ENCODE results near the gene NEURL2.

Gene NEURL2

DNA sequence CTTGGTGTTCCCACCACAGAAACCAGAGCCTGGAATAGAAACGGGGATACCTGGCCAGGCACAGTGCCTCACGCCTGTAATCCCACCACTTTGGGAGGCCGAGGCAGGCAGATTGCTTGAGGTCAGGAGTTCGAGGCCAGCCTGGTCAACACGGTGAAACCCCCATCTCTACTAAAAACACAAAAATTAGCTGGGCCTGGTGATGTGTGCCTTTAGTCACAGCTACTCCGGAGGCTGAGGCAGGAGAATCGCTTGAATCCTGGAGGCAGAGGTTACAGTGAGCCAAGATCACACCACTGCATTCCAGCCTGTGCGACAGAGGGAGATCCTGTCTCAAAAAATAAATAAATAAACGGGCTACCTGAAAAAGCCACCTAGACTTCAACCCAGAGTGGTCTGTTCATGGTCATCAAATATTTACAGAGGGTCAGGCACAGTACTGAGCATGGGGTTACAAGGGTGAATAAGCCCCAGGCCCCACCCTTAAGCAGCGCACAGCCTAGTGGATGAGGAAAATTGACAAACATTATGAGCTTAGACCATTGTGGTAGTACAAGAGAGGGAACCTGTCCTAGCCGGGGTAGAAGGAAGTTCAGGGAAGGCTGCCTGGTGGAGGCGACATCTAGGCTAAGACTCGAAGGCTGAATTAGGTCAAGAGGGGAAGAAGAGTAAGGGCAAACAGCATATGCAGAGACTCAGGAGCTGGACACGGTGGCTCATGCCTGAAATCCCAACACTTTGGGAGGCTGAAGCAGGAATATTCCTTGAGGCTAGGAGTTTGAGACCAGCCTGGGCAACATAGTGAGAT is 36.3 kb upstream of the NEURL2 start:
- no peak overlapping the region for H3K4me3 ChIP-seq (ENCODE audit: low read length)
- H3K4me1 ChIP-seq (ENCODE audit: insufficient read depth, low read length): no peaks in the 10 kb centered on the region; the same call in 1 of the 2 replicates
- no peaks in the 10 kb centered on the region for H3K27me3 ChIP-seq (ENCODE audit: insufficient read depth, low read length)
- H3K9me3 ChIP-seq (ENCODE audit: insufficient read depth, low read depth, low read length): no peaks in the 10 kb centered on the region
- H3K9ac ChIP-seq (ENCODE audit: low read depth, low read length): no peak overlapping the region
- H3K36me3 ChIP-seq (ENCODE audit: insufficient read depth, low read depth, low read length): no peaks in the 10 kb centered on the region
- no peak overlapping the region for H3K27ac ChIP-seq (ENCODE audit: low read length)

DNA sequence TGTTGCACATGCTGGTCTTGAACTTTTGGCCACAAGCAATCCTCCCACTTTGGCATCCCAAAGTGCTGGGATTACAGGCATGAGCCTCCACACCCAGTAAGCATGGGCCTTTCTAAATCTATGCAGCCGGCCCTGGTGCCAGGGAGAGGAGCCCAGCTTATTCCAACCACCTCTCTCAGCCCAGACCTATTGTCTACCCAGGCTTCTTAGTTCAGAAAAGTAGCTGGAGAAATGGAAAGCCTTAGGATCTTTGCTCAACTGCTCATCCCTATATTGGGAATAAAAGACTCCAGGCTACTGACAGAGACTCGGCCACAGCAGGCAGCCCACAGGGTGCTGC is 35.7 kb upstream of the NEURL2 start:
- Histone ChIP-seq H3K4me3 (ENCODE audit: low read length) (no peak overlapping the region), H3K9me3 (ENCODE audit: insufficient read depth, low read depth, low read length) (no peaks in the 10 kb centered on the region)

DNA sequence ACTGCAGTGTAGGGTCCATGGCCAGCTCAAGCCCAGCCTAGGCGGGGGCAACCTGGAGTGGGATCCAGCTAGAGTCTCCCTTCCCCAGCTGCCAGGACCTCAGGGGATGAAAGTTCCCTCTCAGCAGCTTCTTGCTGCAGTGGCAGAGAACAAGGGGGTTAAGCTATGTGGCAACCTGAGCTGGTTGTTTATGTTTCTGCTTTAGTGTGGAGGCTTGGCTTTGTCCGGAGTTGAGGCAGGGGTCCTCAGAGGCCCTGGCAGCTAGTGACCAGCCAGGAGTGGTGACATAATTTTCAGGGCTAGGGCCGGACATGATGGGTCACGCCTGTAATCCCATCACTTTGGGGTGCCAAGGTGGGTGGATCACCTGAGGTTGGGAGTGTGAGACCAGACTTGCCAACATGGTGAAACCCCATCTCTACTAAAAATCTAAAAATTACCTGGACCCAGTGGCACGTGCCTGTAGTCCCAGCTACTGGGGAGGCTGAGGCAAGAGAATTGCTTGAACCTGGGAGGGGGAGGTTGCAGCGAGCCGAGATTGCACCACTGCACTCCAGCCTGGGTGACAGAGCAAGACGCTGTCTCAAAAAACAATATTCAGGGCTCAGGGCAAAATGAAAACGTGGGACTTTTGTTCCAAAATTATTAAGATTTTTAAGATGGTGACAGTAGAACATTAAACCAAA is 35.0 kb upstream of the NEURL2 start:
- Histone ChIP-seq H3K36me3 (ENCODE audit: insufficient read depth, low read depth, low read length) (no peaks in the 10 kb centered on the region), H3K27ac (ENCODE audit: low read length) (no peak overlapping the region), H3K4me3 (ENCODE audit: low read length) (no peak overlapping the region), H3K9me3 (ENCODE audit: insufficient read depth, low read depth, low read length) (no peaks in the 10 kb centered on the region), H3K27me3 (ENCODE audit: insufficient read depth, low read length) (no peaks in the 10 kb centered on the region), H3K4me1 (ENCODE audit: insufficient read depth, low read length) (no peaks in the 10 kb centered on the region; the same call in 1 of the 2 replicates), H3K9ac (ENCODE audit: low read depth, low read length) (no peak overlapping the region)

More for the DNA sequence above, 35.7 kb upstream of the NEURL2 start:
- Histone ChIP-seq H3K36me3 (ENCODE audit: insufficient read depth, low read depth, low read length) (no peaks in the 10 kb centered on the region), H3K9ac (ENCODE audit: low read depth, low read length) (no peak overlapping the region), H3K27me3 (ENCODE audit: insufficient read depth, low read length) (no peaks in the 10 kb centered on the region), H3K4me1 (ENCODE audit: insufficient read depth, low read length) (no peaks in the 10 kb centered on the region; the same call in 1 of the 2 replicates), H3K27ac (ENCODE audit: low read length) (no peak overlapping the region)

DNA sequence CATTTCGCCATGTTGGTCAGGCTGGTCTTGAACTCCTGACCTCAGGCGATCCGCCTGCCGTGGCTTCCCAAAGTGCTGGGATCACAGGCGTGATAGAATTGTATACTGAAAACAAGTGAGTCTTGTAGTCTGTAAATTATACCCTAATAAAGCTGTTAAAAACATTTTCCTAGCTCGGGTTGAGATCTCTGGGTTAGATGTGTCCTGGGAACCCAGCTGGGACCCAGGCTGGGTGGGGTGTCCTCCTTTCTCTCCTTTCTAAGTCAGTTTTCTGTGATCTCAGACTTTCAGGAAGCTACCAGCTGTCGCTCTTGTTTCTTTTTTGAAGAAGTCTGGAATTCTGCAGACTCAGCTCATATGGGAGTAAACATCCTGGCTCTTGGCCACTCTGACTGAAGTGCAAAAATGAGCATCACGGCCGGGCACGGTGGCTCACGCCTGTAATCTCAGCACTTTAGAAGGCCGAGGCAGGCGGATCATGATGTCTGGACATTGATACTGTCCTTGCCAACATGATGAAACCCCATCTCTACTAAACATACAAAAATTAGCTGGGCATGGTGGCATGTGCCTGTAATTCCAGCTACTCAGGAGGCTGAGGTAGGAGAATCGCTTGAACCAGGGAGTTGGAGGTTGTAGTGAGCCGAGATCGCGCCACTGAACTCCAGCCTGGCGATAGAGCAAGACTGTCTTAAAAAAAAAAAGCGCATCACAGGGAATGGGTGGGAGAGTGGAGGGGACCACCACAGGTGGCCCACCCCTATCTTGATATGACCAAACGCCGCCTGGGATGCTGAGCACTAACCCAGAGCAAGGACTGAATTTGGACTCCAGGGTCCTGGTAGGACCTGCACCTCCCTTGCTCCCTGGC is 33.6 kb upstream of the NEURL2 start:
- Histone ChIP-seq H3K9ac (ENCODE audit: low read depth, low read length) (no peak overlapping the region), H3K9me3 (ENCODE audit: insufficient read depth, low read depth, low read length) (no peaks in the 10 kb centered on the region), H3K27me3 (ENCODE audit: insufficient read depth, low read length) (no peaks in the 10 kb centered on the region), H3K4me1 (ENCODE audit: insufficient read depth, low read length) (no peaks in the 10 kb centered on the region; the same call in 1 of the 2 replicates), H3K27ac (ENCODE audit: low read length) (no peak overlapping the region), H3K4me3 (ENCODE audit: low read length) (no peak overlapping the region), H3K36me3 (ENCODE audit: insufficient read depth, low read depth, low read length) (no peaks in the 10 kb centered on the region)

DNA sequence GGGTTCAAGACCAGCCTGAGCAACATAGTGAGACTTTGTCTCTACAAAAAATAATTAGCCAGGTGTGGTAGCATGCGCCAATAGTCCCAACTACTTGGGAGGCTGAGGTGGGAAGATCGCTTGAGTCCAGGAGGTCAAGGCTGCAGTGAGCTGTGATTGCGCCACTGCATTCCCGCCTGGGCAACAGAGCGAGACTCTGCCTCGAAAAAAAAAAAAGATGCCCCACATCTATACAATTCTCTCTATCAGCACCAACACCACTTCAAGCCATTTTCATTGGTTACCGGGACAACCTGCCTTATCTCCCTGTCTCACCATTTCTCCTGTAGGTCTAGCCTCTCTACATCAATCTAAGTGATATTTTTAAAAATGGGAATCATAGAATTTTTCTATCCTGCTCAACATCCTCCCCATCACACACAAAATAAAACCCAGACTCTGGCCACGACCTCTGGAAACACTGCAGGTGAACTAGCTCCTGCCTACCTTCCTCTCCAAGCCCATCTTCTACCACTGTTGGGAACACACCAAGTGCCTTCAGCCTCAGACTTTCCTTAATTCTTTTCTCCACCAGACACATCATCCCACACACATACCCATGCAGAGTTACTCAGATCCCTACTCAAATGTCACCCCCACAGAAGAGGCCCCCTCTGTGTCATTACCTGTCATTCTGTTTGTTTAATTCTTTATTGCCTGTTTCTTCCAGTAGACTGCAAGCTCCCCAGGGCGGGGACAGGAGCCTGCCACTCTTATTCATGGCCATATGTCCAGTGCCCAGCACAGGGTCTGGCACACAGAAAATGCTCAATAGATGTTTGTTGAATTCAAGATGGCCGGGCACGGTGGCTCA is 30.6 kb upstream of the NEURL2 start:
- Histone ChIP-seq H3K9ac (ENCODE audit: low read depth, low read length) (no peak overlapping the region), H3K4me3 (ENCODE audit: low read length) (no peak overlapping the region), H3K4me1 (ENCODE audit: insufficient read depth, low read length) (no peaks in the 10 kb centered on the region; the same call in 1 of the 2 replicates), H3K36me3 (ENCODE audit: insufficient read depth, low read depth, low read length) (no peaks in the 10 kb centered on the region), H3K27me3 (ENCODE audit: insufficient read depth, low read length) (no peaks in the 10 kb centered on the region), H3K9me3 (ENCODE audit: insufficient read depth, low read depth, low read length) (no peaks in the 10 kb centered on the region), H3K27ac (ENCODE audit: low read length) (no peak overlapping the region)

DNA sequence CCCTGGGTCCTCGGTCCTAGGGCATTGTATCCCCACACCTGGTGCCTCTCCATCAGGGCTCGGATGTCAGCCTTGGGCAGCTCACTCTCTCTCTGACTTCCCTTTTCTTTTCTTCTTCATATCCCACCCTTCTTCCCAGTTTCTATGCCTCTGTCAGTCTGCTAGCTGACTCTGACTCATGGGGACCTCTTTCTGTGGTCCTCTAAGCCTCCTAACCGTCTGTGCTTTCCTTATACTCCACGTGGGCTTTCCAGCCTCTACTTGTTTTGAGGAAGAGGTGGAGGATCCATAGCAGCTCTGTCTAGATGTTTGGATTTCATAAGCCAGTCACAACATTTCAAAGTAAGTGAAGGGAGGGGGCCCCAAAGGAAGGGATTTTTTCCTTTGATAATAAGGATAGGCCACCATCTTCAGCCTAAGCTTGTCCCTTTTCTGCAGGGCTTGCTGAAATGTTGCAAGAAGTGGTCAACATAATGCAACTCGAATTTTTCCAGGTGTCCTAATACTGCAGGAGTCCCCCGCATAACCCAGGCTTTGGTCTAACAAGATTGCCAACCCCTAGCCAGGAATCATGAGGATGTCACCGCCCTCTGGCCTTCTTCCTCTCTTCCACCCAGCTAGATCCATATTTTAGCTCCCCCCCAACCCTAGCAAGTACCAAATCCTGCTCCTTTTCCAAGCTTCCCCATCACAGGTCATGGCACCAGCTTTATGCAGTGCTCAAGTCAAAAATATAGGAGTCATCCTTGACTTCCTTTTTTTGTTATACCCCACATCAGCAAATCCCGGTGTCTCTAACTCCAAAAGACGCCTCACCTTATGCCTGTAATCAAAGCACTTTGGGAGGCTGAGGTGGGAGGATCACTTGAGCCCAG is 29.7 kb upstream of the NEURL2 start:
- no peak overlapping the region for H3K27ac ChIP-seq (ENCODE audit: low read length)
- no peaks in the 10 kb centered on the region for H3K9me3 ChIP-seq (ENCODE audit: insufficient read depth, low read depth, low read length)
- H3K4me1 ChIP-seq (ENCODE audit: insufficient read depth, low read length): no peaks in the 10 kb centered on the region
- no peak overlapping the region for H3K4me3 ChIP-seq (ENCODE audit: low read length)
- H3K9ac ChIP-seq (ENCODE audit: low read depth, low read length): no peak overlapping the region
- H3K36me3 ChIP-seq (ENCODE audit: insufficient read depth, low read depth, low read length): no peaks in the 10 kb centered on the region
- no peaks in the 10 kb centered on the region for H3K27me3 ChIP-seq (ENCODE audit: insufficient read depth, low read length)

DNA sequence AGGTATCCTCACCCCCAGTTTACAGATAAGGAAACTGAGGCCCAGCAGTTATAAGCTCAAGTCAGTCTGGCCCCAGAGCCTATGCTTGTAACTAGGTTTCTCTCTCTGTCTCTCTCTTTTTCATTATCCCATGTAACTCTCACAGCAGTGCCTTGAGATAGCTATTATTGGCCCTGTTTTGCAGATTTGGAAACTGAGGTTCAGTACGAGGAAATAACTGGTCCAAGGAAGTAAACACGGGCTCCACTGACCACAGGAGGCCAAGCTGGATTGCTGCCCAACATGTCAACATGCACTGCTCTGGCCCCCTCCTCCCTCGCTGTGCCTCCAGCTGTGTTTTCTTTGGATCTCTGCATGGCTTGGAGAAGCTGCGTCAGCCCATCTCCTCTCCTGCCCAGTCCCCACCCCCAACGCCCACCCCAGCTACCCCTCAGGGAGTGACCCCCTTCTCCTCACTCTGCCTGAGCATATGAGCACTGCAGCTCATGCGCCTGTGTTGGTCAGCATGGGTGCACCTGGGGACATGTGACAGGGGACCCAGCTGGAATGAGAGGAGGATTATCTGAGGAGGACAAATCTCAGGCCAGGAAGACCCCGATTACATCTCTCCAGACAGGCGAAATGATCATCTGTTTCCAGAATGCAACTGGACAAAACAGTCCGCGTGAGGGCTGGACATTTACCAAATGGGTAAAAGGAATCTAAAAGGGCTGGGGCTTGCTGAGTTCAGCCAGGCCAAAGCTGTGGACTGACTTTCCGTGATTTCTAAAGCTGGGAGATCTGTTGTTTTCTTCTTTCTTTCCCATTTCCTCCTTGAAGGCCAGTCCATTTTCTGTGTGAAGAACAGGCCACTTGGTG is 28.8 kb upstream of the NEURL2 start:
- H3K9me3 ChIP-seq (ENCODE audit: insufficient read depth, low read depth, low read length): no peaks in the 10 kb centered on the region
- H3K36me3 ChIP-seq (ENCODE audit: insufficient read depth, low read depth, low read length): no peaks in the 10 kb centered on the region
- no peaks in the 10 kb centered on the region for H3K27me3 ChIP-seq (ENCODE audit: insufficient read depth, low read length)
- no peak overlapping the region for H3K27ac ChIP-seq (ENCODE audit: low read length)
- no peak overlapping the region for H3K4me3 ChIP-seq (ENCODE audit: low read length)
- no peaks in the 10 kb centered on the region for H3K4me1 ChIP-seq (ENCODE audit: insufficient read depth, low read length)
- no peak overlapping the region for H3K9ac ChIP-seq (ENCODE audit: low read depth, low read length)

DNA sequence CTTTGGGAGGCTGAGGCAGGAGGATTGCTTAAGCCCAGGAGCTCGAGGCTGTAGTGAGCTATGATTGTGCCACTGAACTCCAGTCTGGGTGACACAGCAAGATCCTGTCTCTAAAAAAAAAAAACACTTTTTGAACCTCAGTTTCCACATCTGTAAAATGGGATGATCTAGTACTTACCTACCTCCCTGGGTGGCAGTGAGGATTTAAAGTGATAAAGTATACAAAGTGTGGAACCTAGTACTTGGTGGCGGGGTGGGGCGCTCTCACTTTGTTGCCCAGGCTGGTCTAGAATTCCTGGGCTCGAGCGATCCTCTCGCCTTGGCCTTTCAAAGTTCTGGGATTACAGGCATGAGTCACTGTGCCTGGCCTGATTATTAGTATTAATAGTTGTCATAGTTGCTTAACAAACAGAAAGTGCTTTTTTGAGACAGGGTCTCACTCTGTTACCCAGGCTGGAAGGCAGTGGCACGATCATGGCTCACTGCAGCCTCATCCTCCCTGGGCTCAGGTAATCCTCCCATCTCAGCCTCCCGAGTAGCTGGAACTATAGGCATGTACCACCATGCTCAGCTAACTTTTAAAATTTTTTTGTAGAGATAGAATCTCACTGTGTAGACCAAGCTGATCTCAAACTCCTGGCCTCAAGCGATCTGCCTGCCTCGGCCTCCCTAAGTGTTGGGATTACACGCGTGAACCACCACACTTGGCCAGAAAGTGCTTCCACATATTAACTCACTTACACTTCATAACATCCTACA is 27.9 kb upstream of the NEURL2 start:
- H3K9me3 ChIP-seq (ENCODE audit: insufficient read depth, low read depth, low read length): no peaks in the 10 kb centered on the region
- H3K4me1 ChIP-seq (ENCODE audit: insufficient read depth, low read length): no peaks in the 10 kb centered on the region
- no peak overlapping the region for H3K9ac ChIP-seq (ENCODE audit: low read depth, low read length)
- H3K27ac ChIP-seq (ENCODE audit: low read length): no peak overlapping the region
- H3K4me3 ChIP-seq (ENCODE audit: low read length): no peak overlapping the region
- no peaks in the 10 kb centered on the region for H3K36me3 ChIP-seq (ENCODE audit: insufficient read depth, low read depth, low read length)
- H3K27me3 ChIP-seq (ENCODE audit: insufficient read depth, low read length): no peaks in the 10 kb centered on the region

DNA sequence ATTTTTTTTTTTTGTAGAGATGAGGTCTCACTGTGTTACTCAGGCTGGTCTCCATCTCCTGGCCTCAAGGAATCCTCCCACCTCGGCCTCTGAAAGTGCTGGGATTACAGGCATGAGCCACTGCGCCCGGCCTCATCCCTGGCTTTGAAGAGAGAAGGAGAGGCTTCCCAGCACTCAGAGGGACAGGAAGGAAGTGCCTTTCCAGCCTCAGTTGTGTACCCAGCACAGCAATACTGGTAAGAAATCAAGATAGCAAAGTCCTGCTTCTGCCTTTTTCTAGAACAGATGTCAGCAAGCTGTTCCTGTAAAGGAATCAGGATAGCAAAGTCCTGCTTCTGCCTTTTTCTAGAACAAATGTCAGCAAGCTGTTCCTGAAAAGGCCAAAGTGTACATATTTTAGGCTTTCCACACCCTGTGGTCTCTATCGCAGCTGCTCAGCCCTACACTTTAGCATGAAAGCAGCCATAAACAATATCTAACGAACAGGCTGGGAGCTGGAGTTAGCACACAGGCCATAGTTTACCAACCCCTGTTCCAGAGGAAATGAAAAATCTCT is 27.3 kb upstream of the NEURL2 start:
- Histone ChIP-seq H3K4me1 (ENCODE audit: insufficient read depth, low read length) (no peaks in the 10 kb centered on the region), H3K27me3 (ENCODE audit: insufficient read depth, low read length) (no peaks in the 10 kb centered on the region), H3K36me3 (ENCODE audit: insufficient read depth, low read depth, low read length) (no peaks in the 10 kb centered on the region), H3K27ac (ENCODE audit: low read length) (no peak overlapping the region), H3K4me3 (ENCODE audit: low read length) (no peak overlapping the region), H3K9ac (ENCODE audit: low read depth, low read length) (no peak overlapping the region), H3K9me3 (ENCODE audit: insufficient read depth, low read depth, low read length) (no peaks in the 10 kb centered on the region)
